ENCODE measurements around the gene EIF3F. TPM values are rescaled to one million over a fixed set of nuclear protein-coding genes. Genes with fewer than 3 reads are reported as not detected.
A peak's percentile ranks its signal among the peaks of the same experiment; 100 is the strongest.

EIF3F gene
- total and polyA plus RNA-seq, 9 of the 15 experiments (the other 6 are each of a cell fraction or from before 2014, with no cell fraction given) = 50.1 to 259 (median 135) TPM

- no peak for TF ChIP-seq PBX2 (CRISPR knock-in tag; IDR thresholded peaks at IDR 0.05; ENCODE audit: low read depth)
- no peak for TF ChIP-seq PBX2 (tag; conservative IDR thresholded peaks at IDR 0.05; ENCODE audit: low read depth)
- TF ChIP-seq TAF15 (IDR thresholded peaks at IDR 0.05; ENCODE audit: low read depth, low read length) = no peak
- no peak for TF ChIP-seq ZNF561 (CRISPR knock-in tag; conservative IDR thresholded peaks at IDR 0.05)
- no peak for TF ChIP-seq ZKSCAN3 (CRISPR knock-in tag; IDR thresholded peaks at IDR 0.05)
- TF ChIP-seq SIN3A (IDR thresholded peaks at IDR 0.05; ENCODE audit: borderline replicate concordance in 2 of 2, control insufficient read depth in 1 of 2, low read depth in 2 of 2, low read length in 2 of 2) = no peak; a peak in 1 of 4 replicates
- peak; percentile 68 to 92 (median 81) for TF ChIP-seq YY1 (IDR thresholded peaks at IDR 0.05; ENCODE audit: borderline replicate concordance in 1 of 3, control insufficient read depth in 1 of 3, extremely low read depth in 1 of 3, insufficient read depth in 3 of 3, insufficient read length in 1 of 3, insufficient replicate concordance in 2 of 3, low read depth in 1 of 3, low read length in 2 of 3)
- TF ChIP-seq EP300 (IDR thresholded peaks at IDR 0.05; ENCODE audit: low read length) = peak; percentile 45; the same call in 1 of the 2 replicates
- TF ChIP-seq CREM (IDR thresholded peaks at IDR 0.05; ENCODE audit: low read depth) = peak; percentile 82
- no peak for TF ChIP-seq POLR2AphosphoS2 (IDR thresholded peaks at IDR 0.05; ENCODE audit: low read length)
- TF ChIP-seq KLF16 (IDR thresholded peaks at IDR 0.05) = no peak
- TF ChIP-seq E4F1 (CRISPR knock-in tag; IDR thresholded peaks at IDR 0.05; ENCODE audit: borderline replicate concordance) = no peak
- no peak for TF ChIP-seq HLTF (IDR thresholded peaks at IDR 0.05)
- TF ChIP-seq HDAC8 (tag; IDR thresholded peaks at IDR 0.05) = no peak
- TF ChIP-seq ZFP36 (IDR thresholded peaks at IDR 0.05; ENCODE audit: low read depth, low read length, partially characterized antibody) = peak; percentile 7
- peak; percentile 96 for TF ChIP-seq GABPA (tag; conservative IDR thresholded peaks at IDR 0.05; ENCODE audit: low read depth)
- TF ChIP-seq HDAC6 (IDR thresholded peaks at IDR 0.05; ENCODE audit: low read depth, low read length) = no peak
- TF ChIP-seq TFAP4 (CRISPR knock-in tag; IDR thresholded peaks at IDR 0.05; ENCODE audit: borderline replicate concordance) = peak; percentile 54; the same call in 1 of the 2 replicates
- TF ChIP-seq SMAD2 (IDR thresholded peaks at IDR 0.05; ENCODE audit: low read depth, low read length) = no peak
- no peak for TF ChIP-seq ZNF121 (CRISPR knock-in tag; conservative IDR thresholded peaks at IDR 0.05)
- no peak for TF ChIP-seq TCF7 (IDR thresholded peaks at IDR 0.05; ENCODE audit: borderline replicate concordance)
- TF ChIP-seq NCOA4 (IDR thresholded peaks at IDR 0.05; ENCODE audit: partially characterized antibody) = no peak
These were observed at the start of gene EIF3F (continued) for GRCh38 chr11:7986768-7987559.

Measured in K562 (cell line).